Adrenal gland (tissue), 12 donors: ENCODE measurements around the gene MYCBP. TPM values are rescaled to one million over a fixed set of nuclear protein-coding genes. Genes with fewer than 3 reads are reported as not detected.

Experiments used
- DNase-seq, 7 donors: peaks; one replicate each; pipeline ENCODE4 v3.0.0-alpha.2; 2019 to 2020
- H3K27ac ChIP-seq, 5 donors: fragments of 200-600 bp; sonication (generic) in 4 of 5; 1 replicate in 3 of 5; 2 replicates in 2 of 5; pipeline versions ENCODE4 v1.5.1 to v1.8.0; 2016 to 2020; ENCODE audit warnings: mild to moderate bottlenecking in 1 of 5
- H3K27me3 ChIP-seq: fragments of 200-600 bp; 2 replicates; pipeline ENCODE4 v1.8.0; 2021
- H3K36me3 ChIP-seq, 2 donors: fragments of 200-600 bp; replicated peaks in 1 of 2; 1 replicate in 1 of 2; 2 replicates in 1 of 2; pipeline versions ENCODE4 v1.5.1 to v1.8.0; 2018 to 2022
- H3K4me1 ChIP-seq, 2 donors: fragments of 200-600 bp; replicated peaks in 1 of 2; 1 replicate in 1 of 2; 2 replicates in 1 of 2; pipeline versions ENCODE4 v1.5.1 to v1.8.0; 2018 to 2021
- H3K4me3 ChIP-seq, 4 donors: fragments of 200-600 bp; sonication (generic) in 3 of 4; one replicate each; pipeline ENCODE4 v1.5.1; 2016 to 2018
- H3K9me3 ChIP-seq, 3 donors: fragments of 200-600 bp; sonication (generic) in 1 of 3; replicated peaks in 1 of 3; 1 replicate in 2 of 3; 2 replicates in 1 of 3; pipeline versions ENCODE4 v1.5.1 to v1.8.0; 2016 to 2021
- CTCF ChIP-seq, 6 experiments: fragments of 450-650 bp in 4 of 6; fragments of 200-600 bp in 2 of 6; sonication (generic) in 1 of 6; IDR thresholded peaks; 1 replicate in 5 of 6; 2 replicates in 1 of 6; pipeline versions ENCODE4 v1.5.1 to v1.8.0; 2016 to 2021; ENCODE audit warnings: antibody characterized with exemption in 6 of 6, mild to moderate bottlenecking in 2 of 6, moderate library complexity in 1 of 6
- POLR2A ChIP-seq, 2 donors: fragments of 450-650 bp; IDR thresholded peaks; one replicate each; pipeline ENCODE4 v1.6.1; 2017; ENCODE audit warnings: antibody characterized with exemption in 2 of 2, mild to moderate bottlenecking in 2 of 2, moderate library complexity in 1 of 2
- WGBS, 4 donors: extraction: QIAGEN DNeasy Blood & Tissue Kit in 2 of 4; methylation state at CpG; one replicate each; pipeline versions ENCODE4 v1.1.5 to v1.1.7; 2013 to 2017; 5-methylcytosine and 5-hydroxymethylcytosine counted together
- intact Hi-C, 2 donors: fragments of 100-400 bp; cut with DNase I; formaldehyde crosslinking; loops; one replicate each; pipeline versions ENCODE4 v1.14.1 to v1.15.0; 2022 to 2023
- polyA plus RNA-seq, 3 donors: library from polyadenylated mRNA; stranded (reverse); fragments of 200-250 nt in 2 of 3; fragments of 350-450 nt in 1 of 3; fragmentation: Illumina TruSeq in 1 of 3; extraction: RNeasy Lipid Tissue Mini Kit (QIAGEN cat#74804) in 1 of 3; gene quantifications; one replicate each; pipeline ENCODE4 v1.2.3, GENCODE V29; 2013 to 2014
- total RNA-seq, 9 donors: library from RNA; depleted of rRNA in 4 of 9; stranded (reverse); fragments of >200 nt in 4 of 9; fragments of 120-200 nt in 1 of 9; fragmentation: NEBNext Ultra II Directional in 1 of 9; extraction: Animal tissue kit (Norgen Biotek cat#: 25700) in 1 of 9; gene quantifications; one replicate each; pipeline versions ENCODE4 v1.1.0 to v1.2.4, GENCODE V29; 2013 to 2023
- donor health status: healthy with polysubstance abuse.
- donor health status: Bipolar disorder and iron deficiency.
- donor health status: DM: yes; HTN: yes; CAD: no.
- donor health status: DM: no; HTN: no; CAD: no.
- donor health status: DM: no; HTN: no; CAD: no.
- donor health status: DM: yes; HTN: yes; CAD: no.

MYCBP gene
- total and polyA plus RNA-seq, 12 donors = 5.5 to 97.3 (median 18.4) TPM

GRCh38 chr1:38831731-38832369 lies 41.3 kb downstream of the MYCBP start:
- intact Hi-C loops = loop anchor here in 1 of 2 donors (10.0 kb wide), 1 partner anchor 807 kb away; no protein-coding TSS in a partner anchor
- Histone ChIP-seq H3K27ac (no peak overlapping the region), H3K36me3 (no peaks in the 10 kb centered on the region), H3K27me3 (no peaks in the 10 kb centered on the region), H3K4me3 (no peak overlapping the region), H3K9me3 (no peaks in the 10 kb centered on the region), H3K4me1 (no peaks in the 10 kb centered on the region)
- no peak for DNase-seq
- 73 to 84% (median 77%) methylated on average over 6 of the region's 6 CpGs for WGBS, 4 donors
- no peak for TF ChIP-seq POLR2A (IDR thresholded peaks at IDR 0.05)
- no peak for TF ChIP-seq CTCF (IDR thresholded peaks at IDR 0.05)

- 13 to 46% (median 28%) methylated on average over 1 of the region's 1 CpG for WGBS, 4 donors
Measured at GRCh38 chr1:38829368-38829767, 43.8 kb downstream of the MYCBP start.

GRCh38 chr1:38827318-38827717 lies 45.8 kb downstream of the MYCBP start:
- no peaks in the 10 kb centered on the region for H3K36me3 ChIP-seq
- intact Hi-C loops = no loop called here
- no peaks in the 10 kb centered on the region for H3K4me1 ChIP-seq
- no peak overlapping the region for H3K4me3 ChIP-seq
- no peak for DNase-seq
- no peak overlapping the region for H3K27ac ChIP-seq
- TF ChIP-seq POLR2A (IDR thresholded peaks at IDR 0.05) (no peak), CTCF (IDR thresholded peaks at IDR 0.05) (no peak)
- 64 to 77% (median 68%) methylated on average over 2 of the region's 2 CpGs for WGBS, 4 donors
- no peaks in the 10 kb centered on the region for H3K27me3 ChIP-seq
- no peaks in the 10 kb centered on the region for H3K9me3 ChIP-seq

More at GRCh38 chr1:38829368-38829767, 43.8 kb downstream of the MYCBP start:
- H3K9me3 ChIP-seq = no peaks in the 10 kb centered on the region
- DNase-seq = no peak
- H3K27ac ChIP-seq = no peak overlapping the region
- intact Hi-C loops = no loop called here
- no peaks in the 10 kb centered on the region for H3K4me1 ChIP-seq
- TF ChIP-seq CTCF (IDR thresholded peaks at IDR 0.05) (no peak), POLR2A (IDR thresholded peaks at IDR 0.05) (no peak)
- no peaks in the 10 kb centered on the region for H3K27me3 ChIP-seq
- no peak overlapping the region for H3K4me3 ChIP-seq
- no peaks in the 10 kb centered on the region for H3K36me3 ChIP-seq

GRCh38 chr1:38826886-38827285 lies 46.3 kb downstream of the MYCBP start:
- H3K4me1 ChIP-seq = no peaks in the 10 kb centered on the region
- no peaks in the 10 kb centered on the region for H3K27me3 ChIP-seq
- no peak for DNase-seq
- intact Hi-C loops = no loop called here
- H3K4me3 ChIP-seq = no peak overlapping the region
- no peak overlapping the region for H3K27ac ChIP-seq
- H3K36me3 ChIP-seq = no peaks in the 10 kb centered on the region
- TF ChIP-seq CTCF (IDR thresholded peaks at IDR 0.05) (no peak), POLR2A (IDR thresholded peaks at IDR 0.05) (no peak)
- no peaks in the 10 kb centered on the region for H3K9me3 ChIP-seq
